HepG2 (cell line): Measurements from ENCODE around the gene RXFP1. TPM values are rescaled to one million over a fixed set of nuclear protein-coding genes. Genes with fewer than 3 reads are reported as not detected.

Source experiments
- AKAP8 ChIP-seq: sonication (generic); formaldehyde crosslinking; IDR thresholded peaks from 2 replicates; pipeline ENCODE4 v1.5.1; 2020; ENCODE audit warnings: mild to moderate bottlenecking, missing genetic modification reagents
- DZIP1 ChIP-seq: sonication (generic); formaldehyde crosslinking; IDR thresholded peaks from 2 replicates; pipeline ENCODE4 v1.5.0; 2020; ENCODE audit warnings: mild to moderate bottlenecking, missing genetic modification reagents
- FLYWCH1 ChIP-seq: sonication (generic); formaldehyde crosslinking; IDR thresholded peaks from 2 replicates; pipeline ENCODE4 v1.8.1; 2023; ENCODE audit warnings: mild to moderate bottlenecking, missing genetic modification reagents
- FOXK1 ChIP-seq: sonication (generic); formaldehyde crosslinking; IDR thresholded peaks from 2 replicates; pipeline ENCODE4 v1.4.0; 2020; ENCODE audit warnings: low read depth, missing genetic modification reagents, borderline replicate concordance
- GATAD2A ChIP-seq: IDR thresholded peaks from 2 replicates; pipeline ENCODE4 v1.6.1; 2016
- GLI4 ChIP-seq: sonication (generic); formaldehyde crosslinking; IDR thresholded peaks from 2 replicates; pipeline ENCODE4 v1.5.1; 2020; ENCODE audit warnings: missing genetic modification reagents, mild to moderate bottlenecking, moderate library complexity, borderline replicate concordance
- HOXA7 ChIP-seq: sonication (generic); formaldehyde crosslinking; IDR thresholded peaks from 2 replicates; pipeline ENCODE4 v1.8.1; 2022; ENCODE audit warnings: mild to moderate bottlenecking, missing genetic modification reagents, moderate library complexity
- MAF1 ChIP-seq: sonication (generic); formaldehyde crosslinking; IDR thresholded peaks from 2 replicates; pipeline ENCODE4 v1.5.0; 2020; ENCODE audit warnings: missing genetic modification reagents, borderline replicate concordance
- NFKB2 ChIP-seq: sonication (generic); formaldehyde crosslinking; IDR thresholded peaks from 2 replicates; pipeline ENCODE4 v1.4.0; 2020; ENCODE audit warnings: missing genetic modification reagents, borderline replicate concordance
- NFRKB ChIP-seq: fragments of 450-650 bp; IDR thresholded peaks from 2 replicates; pipeline ENCODE4 v1.6.1; 2017
- POLR2AphosphoS2 ChIP-seq: IDR thresholded peaks from 2 replicates; pipeline ENCODE4 v1.6.1; 2011; ENCODE audit warnings: low read depth, low read length, improper control_type of control experiment
- PPARG ChIP-seq: conservative IDR thresholded peaks from 2 replicates; pipeline ENCODE4 v1.6.1; 2016; ENCODE audit warnings: missing biosample characterization, missing genetic modification reagents
- PRPF4 ChIP-seq: fragments of 200-400 bp; formaldehyde crosslinking; IDR thresholded peaks from 2 replicates; pipeline ENCODE4 v1.6.1; 2016; ENCODE audit warnings: low read length, low read depth; ENCODE audit not compliant: poor library complexity, severe bottlenecking
- SKIL ChIP-seq: sonication (generic); formaldehyde crosslinking; IDR thresholded peaks from 2 replicates; pipeline ENCODE4 v1.8.0; 2022; ENCODE audit warnings: missing genetic modification reagents, mild to moderate bottlenecking, moderate library complexity, borderline replicate concordance
- TAF15 ChIP-seq: fragments of 200-400 bp; formaldehyde crosslinking; IDR thresholded peaks from one replicate; pipeline ENCODE4 v1.6.1; 2018; ENCODE audit warnings: mild to moderate bottlenecking, low read depth, low read length; ENCODE audit not compliant: poor library complexity, severe bottlenecking
- U2AF2 ChIP-seq: fragments of 200-400 bp; formaldehyde crosslinking; IDR thresholded peaks from 2 replicates; pipeline ENCODE4 v1.6.1; 2017; ENCODE audit warnings: low read depth, mild to moderate bottlenecking, low read length
- ZNF256 ChIP-seq: sonication (generic); formaldehyde crosslinking; conservative IDR thresholded peaks from 2 replicates; pipeline ENCODE4 v1.4.0; 2020; ENCODE audit warnings: missing genetic modification reagents
- ZNF264 ChIP-seq: sonication (generic); formaldehyde crosslinking; IDR thresholded peaks from 2 replicates; pipeline ENCODE4 v1.4.0; 2020; ENCODE audit warnings: missing genetic modification reagents
- ZNF275 ChIP-seq: sonication (generic); formaldehyde crosslinking; IDR thresholded peaks from 2 replicates; pipeline ENCODE4 v1.8.0; 2022; ENCODE audit warnings: missing genetic modification reagents, mild to moderate bottlenecking, inconsistent platforms, borderline replicate concordance
- ZNF317 ChIP-seq: sonication (generic); formaldehyde crosslinking; IDR thresholded peaks from 2 replicates; pipeline ENCODE4 v1.5.0; 2020; ENCODE audit warnings: mild to moderate bottlenecking, missing genetic modification reagents
- ZNF558 ChIP-seq: sonication (generic); formaldehyde crosslinking; IDR thresholded peaks from 2 replicates; pipeline ENCODE4 v1.9.0; 2022; ENCODE audit warnings: mild to moderate bottlenecking, missing genetic modification reagents, borderline replicate concordance
- ZNF660 ChIP-seq: sonication (generic); formaldehyde crosslinking; IDR thresholded peaks from 2 replicates; pipeline ENCODE4 v1.5.1; 2020; ENCODE audit warnings: mild to moderate bottlenecking, low read depth, missing genetic modification reagents, borderline replicate concordance
- ZNF883 ChIP-seq: sonication (generic); formaldehyde crosslinking; IDR thresholded peaks from 2 replicates; pipeline ENCODE4 v1.5.1; 2020; ENCODE audit warnings: mild to moderate bottlenecking, missing genetic modification reagents; ENCODE audit errors: not compliant biosample characterization
- ZSCAN22 ChIP-seq: sonication (generic); formaldehyde crosslinking; IDR thresholded peaks from 2 replicates; pipeline ENCODE4 v1.4.0; 2020; ENCODE audit warnings: mild to moderate bottlenecking, missing genetic modification reagents
- polyA plus RNA-seq, 8 experiments: library from polyadenylated mRNA; depleted of rRNA in 3 of 8; stranded (reverse) in 7 of 8; unstranded in 1 of 8; fragments of >200 nt; fragmentation: Illumina TruSeq in 4 of 8; extraction: Trizol in 4 of 8; gene quantifications; 2 replicates each; pipeline versions ENCODE4 v1.2.1 to v1.2.3, GENCODE V29; 2011 to 2016; ENCODE audit warnings: low read depth in 4 of 8, missing spikeins in 1 of 8, mixed read lengths in 1 of 8; ENCODE audit not compliant: insufficient read depth in 1 of 8
- total RNA-seq, 5 experiments: library from RNA; depleted of rRNA; stranded (reverse); fragments of >200 nt; fragmentation: Illumina TruSeq; extraction: Trizol; gene quantifications; 2 replicates each; pipeline ENCODE4 v1.2.3, GENCODE V29; 2016; ENCODE audit warnings: low read depth in 1 of 5

The RXFP1 gene
- total and polyA plus RNA-seq, 2 of the 13 experiments (the other 11 are each of a cell fraction or from before 2014, with no cell fraction given), result not detected

GRCh38 chr4:158671915-158672806, 150.5 kb downstream of the RXFP1 start, which contains the start of gene ETFDH (continued):
- TF ChIP-seq HOXA7 (CRISPR knock-in tag) (no peak), FLYWCH1 (CRISPR knock-in tag) (no peak), ZNF660 (CRISPR knock-in tag) (no peak), ZNF317 (CRISPR knock-in tag) (peak; percentile 92), PRPF4 (no peak), ZNF883 (CRISPR knock-in tag) (peak; percentile 66), GLI4 (CRISPR knock-in tag) (0 out of 2 replicates have a peak, but pooled peaks have one; percentile 49), ZNF275 (CRISPR knock-in tag) (no peak), NFRKB (no peak), PPARG (CRISPR knock-in tag) (peak; percentile 88), FOXK1 (CRISPR knock-in tag) (peak; percentile 94), AKAP8 (no peak), ZNF264 (CRISPR knock-in tag) (peak; percentile 80; the same call in 1 of the 2 replicates), MAF1 (peak; percentile 0), ZSCAN22 (no peak), U2AF2 (no peak), SKIL (CRISPR knock-in tag) (no peak; the same call in 1 of the 2 replicates), NFKB2 (CRISPR knock-in tag) (peak; percentile 64; the same call in 1 of the 2 replicates), POLR2AphosphoS2 (no peak), DZIP1 (CRISPR knock-in tag) (no peak), ZNF558 (CRISPR knock-in tag) (peak; percentile 58; the same call in 1 of the 2 replicates), ZNF256 (CRISPR knock-in tag) (no peak), GATAD2A (CRISPR knock-in tag) (peak; percentile 81), TAF15 (peak; percentile 77)
